K562 (cell line): ENCODE measurements around the gene NFIB. TPM values are rescaled to one million over a fixed set of nuclear protein-coding genes. Genes with fewer than 3 reads are reported as not detected.
A peak's percentile ranks its signal among the peaks of the same experiment; 100 is the strongest.

Source experiments
- ATAC-seq: fragments of 200-7000 bp; cut with Tn5 transposase; 3 replicates; pipeline ENCODE4 v1.9.1; 2020; ENCODE audit warnings: moderate library complexity
- BruUV-seq: library from RNA; stranded (reverse); fragments of 400-500 nt; replicated peaks from 2 replicates; lab custom pipeline; 2021; lab: Mats Ljungman, UMichigan
- CTCF ChIA-PET: fragments of 300-600 bp; formaldehyde crosslinking; extraction: SDS; loops from one replicate; lab custom pipeline; 2021; ENCODE audit warnings: low intra/inter-chr PET ratio; lab: Yijun Ruan, JAX
- POLR2A ChIA-PET: fragments of 300-600, 350-650 bp; sonication (Branson Sonifier 250); formaldehyde crosslinking; extraction: SDS; loops from one replicate; lab custom pipeline; 2021; ENCODE audit warnings: antibody characterized with exemption, inconsistent platforms; lab: Yijun Ruan, JAX
- DNase-seq, 4 experiments: peaks; one replicate each; pipeline versions ENCODE4 v3.0.0 to v3.0.0-alpha.2; 2011 to 2018; ENCODE audit warnings: low spot score in 3 of 4, mixed read lengths in 3 of 4; ENCODE audit errors: extremely low read depth in 1 of 4
- FAIRE-seq: peaks from 2 replicates; lab custom pipeline; 2011; peaks lifted over from hg19 to GRCh38; lab: Jason Lieb, UNC
- H2AFZ ChIP-seq: 2 replicates; pipeline ENCODE4 v1.6.0; 2011; ENCODE audit warnings: low read depth, low read length, control low read depth, inconsistent platforms
- H3K27ac ChIP-seq: fragments of 200-600 bp; 3 replicates; pipeline ENCODE4 v1.8.0; 2011; ENCODE audit warnings: low read depth, mild to moderate bottlenecking, control low read depth, inconsistent platforms, low read length, moderate library complexity, mixed read lengths; ENCODE audit errors: extremely low read depth
- H3K27me3 ChIP-seq, 2 experiments: fragments of 300-600 bp in 1 of 2; 2 replicates in 1 of 2; 3 replicates in 1 of 2; pipeline versions ENCODE4 v1.6.0 to v1.8.0; 2011; ENCODE audit warnings: inconsistent platforms in 2 of 2, low read length in 2 of 2, mild to moderate bottlenecking in 1 of 2, mixed read lengths in 1 of 2, moderate library complexity in 1 of 2; ENCODE audit not compliant: control insufficient read depth in 2 of 2, insufficient read depth in 2 of 2
- H3K36me3 ChIP-seq: fragments of 300-600 bp; 3 replicates; pipeline ENCODE4 v1.8.0; 2011; ENCODE audit warnings: mild to moderate bottlenecking, low read length, inconsistent platforms; ENCODE audit not compliant: control insufficient read depth, insufficient read depth
- H3K4me1 ChIP-seq, 2 experiments: fragments of 200-600 bp in 1 of 2; replicated peaks in 1 of 2; 2 replicates in 1 of 2; 3 replicates in 1 of 2; pipeline versions ENCODE4 v1.5.1 to v1.8.0; 2011; ENCODE audit warnings: inconsistent platforms in 2 of 2, low read length in 2 of 2, mild to moderate bottlenecking in 1 of 2, mixed read lengths in 1 of 2, moderate library complexity in 1 of 2; ENCODE audit not compliant: control insufficient read depth in 2 of 2, insufficient read depth in 2 of 2
- H3K4me2 ChIP-seq: 2 replicates; pipeline ENCODE4 v1.6.1; 2011; ENCODE audit warnings: low read length, control low read depth, inconsistent platforms, mixed read lengths; ENCODE audit not compliant: insufficient read depth
- H3K4me3 ChIP-seq: fragments of 200-600 bp; sonication (generic), shearing (Covaris generic); 2 replicates; pipeline ENCODE4 v1.5.1; 2016; ENCODE audit warnings: control low read depth, inconsistent platforms
- H3K79me2 ChIP-seq: fragments of 200-600 bp; 3 replicates; pipeline ENCODE4 v1.8.0; 2011; ENCODE audit warnings: low read length, inconsistent platforms; ENCODE audit not compliant: control insufficient read depth, insufficient read depth
- H3K9ac ChIP-seq, 2 experiments: 2 replicates each; pipeline versions ENCODE4 v1.6.0 to v1.6.1; 2011; ENCODE audit warnings: low read depth in 2 of 2, low read length in 2 of 2, control low read depth in 1 of 2, inconsistent platforms in 1 of 2, mild to moderate bottlenecking in 1 of 2, mixed read lengths in 1 of 2; ENCODE audit not compliant: insufficient read depth in 1 of 2
- H3K9me1 ChIP-seq: one replicate; pipeline ENCODE4 v1.6.0; 2011; ENCODE audit warnings: inconsistent platforms, mild to moderate bottlenecking, low read length, moderate library complexity; ENCODE audit not compliant: control insufficient read depth, insufficient read depth
- H3K9me3 ChIP-seq: replicated peaks from 2 replicates; pipeline ENCODE4 v1.5.1; 2011; ENCODE audit warnings: low read depth, low read length, inconsistent platforms; ENCODE audit not compliant: control insufficient read depth, insufficient read depth
- H4K20me1 ChIP-seq: replicated peaks from 2 replicates; pipeline ENCODE4 v1.6.1; 2011; ENCODE audit warnings: low read length, inconsistent platforms, mixed read lengths; ENCODE audit not compliant: control insufficient read depth, insufficient read depth
- FOS ChIP-seq: IDR thresholded peaks from 3 replicates; pipeline ENCODE4 v1.6.1; 2011; ENCODE audit not compliant: insufficient read length; ENCODE audit errors: extremely low read depth
- FOXA3 ChIP-seq, 2 experiments: fragments of 450-650 bp in 1 of 2; sonication (generic) in 1 of 2; formaldehyde crosslinking; IDR thresholded peaks in 1 of 2; conservative IDR thresholded peaks in 1 of 2; 2 replicates each; pipeline versions ENCODE4 v1.4.0 to v1.8.0; 2020 to 2022; ENCODE audit warnings: mild to moderate bottlenecking in 2 of 2, missing genetic modification reagents in 1 of 2
- MLX ChIP-seq, 2 experiments: fragments of 450-650 bp in 1 of 2; sonication (generic) in 1 of 2; formaldehyde crosslinking; conservative IDR thresholded peaks; 2 replicates each; pipeline versions ENCODE4 v1.4.0 to v1.8.1; 2020 to 2022; ENCODE audit warnings: mild to moderate bottlenecking in 1 of 2, missing genetic modification reagents in 1 of 2
- WHSC1 ChIP-seq: IDR thresholded peaks from one replicate; pipeline ENCODE4 v1.6.1; 2012; ENCODE audit warnings: low read length, control low read depth, inconsistent platforms
- ZNF384 ChIP-seq: IDR thresholded peaks from 2 replicates; pipeline ENCODE4 v1.6.1; 2012; ENCODE audit warnings: low read depth, low read length, improper control_type of control experiment
- ZNF41 ChIP-seq: fragments of 250-450 bp; sonication (Bioruptor Pico); conservative IDR thresholded peaks from 2 replicates; pipeline ENCODE4 v1.4.0; 2020; ENCODE audit warnings: mild to moderate bottlenecking
- WGBS: fragments of 100-300 bp; shearing (Covaris generic); methylation state at CpG from one replicate; pipeline ENCODE4 v1.1.6; 2016; ENCODE audit warnings: low coverage, mixed read lengths; ENCODE audit not compliant: insufficient coverage; ENCODE audit errors: missing lambda C conversion rate; 5-methylcytosine and 5-hydroxymethylcytosine counted together
- in situ Hi-C: fragments of 300-500 bp; cut with MboI; formaldehyde crosslinking; loops from 4 replicates; pipeline ENCODE4 v1.15.0; 2018; ENCODE audit warnings: inconsistent platforms, mixed read lengths
- intact Hi-C: fragments of 100-400 bp; cut with micrococcal nuclease; formaldehyde crosslinking; loops from 2 replicates; pipeline ENCODE4 v1.14.2; 2022
- polyA plus RNA-seq, 8 experiments: library from polyadenylated mRNA; depleted of rRNA in 4 of 8; stranded (reverse) in 5 of 8; unstranded in 3 of 8; fragments of >200 nt; fragmentation: Nextera tagmentation in 2 of 8; fragmentation: Illumina TruSeq in 1 of 8; extraction: Ambion mirVana in 2 of 8; extraction: Trizol in 1 of 8; gene quantifications; 2 replicates each; pipeline versions ENCODE4 v1.2.1 to v1.2.3, GENCODE V29; 2011 to 2014; ENCODE audit warnings: inconsistent platforms in 1 of 8, missing spikeins in 1 of 8
- total RNA-seq, 7 experiments: library from RNA; depleted of rRNA in 6 of 7; stranded (reverse); fragments of >200 nt in 6 of 7; fragmentation: Illumina TruSeq in 2 of 7; extraction: Trizol in 2 of 7; gene quantifications; 2 replicates each; pipeline versions ENCODE4 v1.2.1 to v1.2.3, GENCODE V29; 2011 to 2021; ENCODE audit warnings: low replicate concordance in 1 of 7

Gene NFIB
- total and polyA plus RNA-seq, 9 of the 15 experiments (the other 6 are each of a cell fraction or from before 2014, with no cell fraction given) = 1.2 to 3.3 (median 1.9) TPM

GRCh38 chr9:14097666-14098415, 216.1 kb downstream of the NFIB start:
- TF ChIP-seq ZNF41 (CRISPR knock-in tag) (no peak), ZNF384 (0 out of 2 replicates have a peak, but pooled peaks have one; percentile 25), FOS (no peak), MLX (CRISPR knock-in tag; conservative IDR thresholded peaks at IDR 0.05) (no peak), WHSC1 (no peak), FOXA3 (CRISPR knock-in tag; conservative IDR thresholded peaks at IDR 0.05 in 1 of 2, IDR thresholded peaks at IDR 0.05 in 1 of 2) (peak in 1 of 2 experiments; percentile 81; a peak in 2 of 4 replicates)
- no peaks in the 10 kb centered on the region for H3K4me1 ChIP-seq
- no peak for DNase-seq
- H3K9me1 ChIP-seq = no peaks in the 10 kb centered on the region
- WGBS = 37% methylated on average over 6 of the region's 6 CpGs
- no peaks in the 10 kb centered on the region for H3K79me2 ChIP-seq
- no TSS peak for BruUV-seq
- in situ Hi-C loops (no loop called here), intact Hi-C loops (no loop called here)
- H3K9ac ChIP-seq = no peak overlapping the region
- no peaks in the 10 kb centered on the region for H3K9me3 ChIP-seq
- H3K27me3 ChIP-seq = no peaks in the 10 kb centered on the region
- CTCF ChIA-PET = no interaction called here
- no peak for ATAC-seq
- no peak overlapping the region for H3K4me2 ChIP-seq
- H3K4me3 ChIP-seq = no peak overlapping the region
- H4K20me1 ChIP-seq = no peaks in the 10 kb centered on the region
- FAIRE-seq = no peak
- H3K36me3 ChIP-seq = no peaks in the 10 kb centered on the region
- POLR2A ChIA-PET = no interaction called here
- H2AFZ ChIP-seq = peak overlapping the region; percentile 26; the same call in 1 of the 2 replicates
- no peak overlapping the region for H3K27ac ChIP-seq
